Measurements from ENCODE around the gene SMNDC1. TPM values are rescaled to one million over a fixed set of nuclear protein-coding genes. Genes with fewer than 3 reads are reported as not detected.

Gene SMNDC1
- total and polyA plus RNA-seq, 4 donors: 4.9 to 6.8 (median 6.0) TPM

DNA sequence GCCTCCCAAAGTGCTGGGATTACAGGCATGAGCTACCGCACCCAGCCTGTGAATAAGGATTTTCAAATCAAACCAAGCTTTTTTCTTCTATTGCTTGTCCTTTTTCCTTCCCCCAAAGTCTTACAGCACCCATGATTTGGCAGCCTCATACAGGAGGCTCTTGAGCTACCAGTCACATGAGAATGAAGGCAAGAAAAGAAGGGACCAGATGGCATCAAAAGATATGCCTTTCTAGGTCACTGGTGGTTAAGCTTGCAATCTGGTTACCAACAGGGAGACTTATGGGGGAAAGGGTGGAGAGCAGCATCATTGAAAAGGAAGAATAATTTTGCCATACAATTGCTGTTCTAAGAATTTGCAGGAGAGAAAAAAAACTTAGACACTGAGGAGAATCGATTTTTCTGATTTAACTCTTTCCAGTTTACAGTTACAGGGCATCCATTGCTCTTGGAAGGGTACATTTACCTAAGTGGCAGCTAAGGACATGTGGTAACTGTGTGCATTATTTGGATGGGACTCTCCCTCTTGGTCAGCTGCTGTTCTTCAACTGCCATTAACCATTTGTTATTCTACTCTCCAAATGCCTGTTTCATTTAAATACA lies 29.5 kb downstream of the SMNDC1 start:
- no peaks in the 10 kb centered on the region for H3K27me3 ChIP-seq (ENCODE audit: control insufficient read depth in 4 of 4, insufficient read depth in 4 of 4, low read length in 3 of 4)
- H3K27ac ChIP-seq (ENCODE audit: low read depth in 1 of 2, low read length in 2 of 2): no peak overlapping the region
- 80% methylated on average over 2 of the region's 2 CpGs for WGBS
- H3K36me3 ChIP-seq (ENCODE audit: control insufficient read depth in 4 of 4, insufficient read depth in 3 of 4, low read depth in 1 of 4, low read length in 3 of 4): peaks cover 0 to 2% (median 0%) of the 10 kb centered on the region in 4 donors
- H3K9ac ChIP-seq (ENCODE audit: low read depth in 1 of 2, low read length in 2 of 2): no peak overlapping the region
- H3K4me1 ChIP-seq (ENCODE audit: control insufficient read depth in 4 of 4, insufficient read depth in 4 of 4, low read length in 3 of 4): peaks cover 4 to 11% (median 7%) of the 10 kb centered on the region in 4 donors
- TF ChIP-seq RXRA (IDR thresholded peaks at IDR 0.05) (no peak), YY1 (IDR thresholded peaks at IDR 0.05) (no peak), HNF4G (IDR thresholded peaks at IDR 0.05) (no peak), TAF1 (conservative IDR thresholded peaks at IDR 0.05) (no peak)
- TF ChIP-seq, protein P1, sequence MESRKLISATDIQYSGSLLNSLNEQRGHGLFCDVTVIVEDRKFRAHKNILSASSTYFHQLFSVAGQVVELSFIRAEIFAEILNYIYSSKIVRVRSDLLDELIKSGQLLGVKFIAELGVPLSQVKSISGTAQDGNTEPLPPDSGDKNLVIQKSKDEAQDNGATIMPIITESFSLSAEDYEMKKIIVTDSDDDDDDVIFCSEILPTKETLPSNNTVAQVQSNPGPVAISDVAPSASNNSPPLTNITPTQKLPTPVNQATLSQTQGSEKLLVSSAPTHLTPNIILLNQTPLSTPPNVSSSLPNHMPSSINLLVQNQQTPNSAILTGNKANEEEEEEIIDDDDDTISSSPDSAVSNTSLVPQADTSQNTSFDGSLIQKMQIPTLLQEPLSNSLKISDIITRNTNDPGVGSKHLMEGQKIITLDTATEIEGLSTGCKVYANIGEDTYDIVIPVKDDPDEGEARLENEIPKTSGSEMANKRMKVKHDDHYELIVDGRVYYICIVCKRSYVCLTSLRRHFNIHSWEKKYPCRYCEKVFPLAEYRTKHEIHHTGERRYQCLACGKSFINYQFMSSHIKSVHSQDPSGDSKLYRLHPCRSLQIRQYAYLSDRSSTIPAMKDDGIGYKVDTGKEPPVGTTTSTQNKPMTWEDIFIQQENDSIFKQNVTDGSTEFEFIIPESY (IDR thresholded peaks at IDR 0.05): no peak
- TF ChIP-seq, protein P2, sequence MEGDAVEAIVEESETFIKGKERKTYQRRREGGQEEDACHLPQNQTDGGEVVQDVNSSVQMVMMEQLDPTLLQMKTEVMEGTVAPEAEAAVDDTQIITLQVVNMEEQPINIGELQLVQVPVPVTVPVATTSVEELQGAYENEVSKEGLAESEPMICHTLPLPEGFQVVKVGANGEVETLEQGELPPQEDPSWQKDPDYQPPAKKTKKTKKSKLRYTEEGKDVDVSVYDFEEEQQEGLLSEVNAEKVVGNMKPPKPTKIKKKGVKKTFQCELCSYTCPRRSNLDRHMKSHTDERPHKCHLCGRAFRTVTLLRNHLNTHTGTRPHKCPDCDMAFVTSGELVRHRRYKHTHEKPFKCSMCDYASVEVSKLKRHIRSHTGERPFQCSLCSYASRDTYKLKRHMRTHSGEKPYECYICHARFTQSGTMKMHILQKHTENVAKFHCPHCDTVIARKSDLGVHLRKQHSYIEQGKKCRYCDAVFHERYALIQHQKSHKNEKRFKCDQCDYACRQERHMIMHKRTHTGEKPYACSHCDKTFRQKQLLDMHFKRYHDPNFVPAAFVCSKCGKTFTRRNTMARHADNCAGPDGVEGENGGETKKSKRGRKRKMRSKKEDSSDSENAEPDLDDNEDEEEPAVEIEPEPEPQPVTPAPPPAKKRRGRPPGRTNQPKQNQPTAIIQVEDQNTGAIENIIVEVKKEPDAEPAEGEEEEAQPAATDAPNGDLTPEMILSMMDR (IDR thresholded peaks at IDR 0.05; ENCODE audit: low read depth, low read length, missing input control): no peak
- TF ChIP-seq, protein P3, sequence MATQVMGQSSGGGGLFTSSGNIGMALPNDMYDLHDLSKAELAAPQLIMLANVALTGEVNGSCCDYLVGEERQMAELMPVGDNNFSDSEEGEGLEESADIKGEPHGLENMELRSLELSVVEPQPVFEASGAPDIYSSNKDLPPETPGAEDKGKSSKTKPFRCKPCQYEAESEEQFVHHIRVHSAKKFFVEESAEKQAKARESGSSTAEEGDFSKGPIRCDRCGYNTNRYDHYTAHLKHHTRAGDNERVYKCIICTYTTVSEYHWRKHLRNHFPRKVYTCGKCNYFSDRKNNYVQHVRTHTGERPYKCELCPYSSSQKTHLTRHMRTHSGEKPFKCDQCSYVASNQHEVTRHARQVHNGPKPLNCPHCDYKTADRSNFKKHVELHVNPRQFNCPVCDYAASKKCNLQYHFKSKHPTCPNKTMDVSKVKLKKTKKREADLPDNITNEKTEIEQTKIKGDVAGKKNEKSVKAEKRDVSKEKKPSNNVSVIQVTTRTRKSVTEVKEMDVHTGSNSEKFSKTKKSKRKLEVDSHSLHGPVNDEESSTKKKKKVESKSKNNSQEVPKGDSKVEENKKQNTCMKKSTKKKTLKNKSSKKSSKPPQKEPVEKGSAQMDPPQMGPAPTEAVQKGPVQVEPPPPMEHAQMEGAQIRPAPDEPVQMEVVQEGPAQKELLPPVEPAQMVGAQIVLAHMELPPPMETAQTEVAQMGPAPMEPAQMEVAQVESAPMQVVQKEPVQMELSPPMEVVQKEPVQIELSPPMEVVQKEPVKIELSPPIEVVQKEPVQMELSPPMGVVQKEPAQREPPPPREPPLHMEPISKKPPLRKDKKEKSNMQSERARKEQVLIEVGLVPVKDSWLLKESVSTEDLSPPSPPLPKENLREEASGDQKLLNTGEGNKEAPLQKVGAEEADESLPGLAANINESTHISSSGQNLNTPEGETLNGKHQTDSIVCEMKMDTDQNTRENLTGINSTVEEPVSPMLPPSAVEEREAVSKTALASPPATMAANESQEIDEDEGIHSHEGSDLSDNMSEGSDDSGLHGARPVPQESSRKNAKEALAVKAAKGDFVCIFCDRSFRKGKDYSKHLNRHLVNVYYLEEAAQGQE (IDR thresholded peaks at IDR 0.05): no peak
- no peaks in the 10 kb centered on the region for H3K9me3 ChIP-seq (ENCODE audit: control insufficient read depth in 4 of 4, low read length in 3 of 4)
- DNase-seq (ENCODE audit: low spot score): no peak
- H3K4me3 ChIP-seq (ENCODE audit: low read depth in 1 of 3, low read length in 3 of 3): no peak overlapping the region

DNA sequence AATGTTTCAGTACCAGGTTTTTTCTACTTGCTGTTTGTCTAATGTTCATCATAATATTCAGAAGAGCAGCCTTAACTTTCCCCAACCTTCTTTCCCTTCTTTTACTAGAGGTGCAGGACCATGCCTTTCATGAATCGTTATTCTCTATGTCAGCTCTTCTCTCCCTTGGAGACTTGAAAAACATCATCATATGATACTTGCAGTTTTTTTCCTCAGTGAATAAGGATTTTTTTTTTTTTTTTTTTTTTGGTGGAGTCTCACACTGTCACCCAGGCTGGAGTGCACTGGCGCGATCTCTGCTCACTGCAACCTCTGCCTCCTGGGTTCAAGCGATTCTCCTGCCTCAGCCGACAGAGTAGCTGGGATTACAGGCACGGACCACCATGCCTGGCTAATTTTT lies 30.1 kb downstream of the SMNDC1 start:
- Histone ChIP-seq H3K4me1 (ENCODE audit: control insufficient read depth in 4 of 4, insufficient read depth in 4 of 4, low read length in 3 of 4) (peaks cover 4 to 17% (median 11%) of the 10 kb centered on the region in 4 donors), H3K4me3 (ENCODE audit: low read depth in 1 of 3, low read length in 3 of 3) (no peak overlapping the region), H3K27me3 (ENCODE audit: control insufficient read depth in 4 of 4, insufficient read depth in 4 of 4, low read length in 3 of 4) (no peaks in the 10 kb centered on the region), H3K27ac (ENCODE audit: low read depth in 1 of 2, low read length in 2 of 2) (no peak overlapping the region), H3K36me3 (ENCODE audit: control insufficient read depth in 4 of 4, insufficient read depth in 3 of 4, low read depth in 1 of 4, low read length in 3 of 4) (peaks cover 0 to 2% (median 0%) of the 10 kb centered on the region in 4 donors), H3K9me3 (ENCODE audit: control insufficient read depth in 4 of 4, low read length in 3 of 4) (no peaks in the 10 kb centered on the region), H3K9ac (ENCODE audit: low read depth in 1 of 2, low read length in 2 of 2) (no peak overlapping the region)
- WGBS: 96% methylated on average over 6 of the region's 6 CpGs
- DNase-seq (ENCODE audit: low spot score): no peak
- TF ChIP-seq RXRA (IDR thresholded peaks at IDR 0.05) (no peak), GABPA (IDR thresholded peaks at IDR 0.05 in 1 of 2, conservative IDR thresholded peaks at IDR 0.05 in 1 of 2) (no peak), JUND (IDR thresholded peaks at IDR 0.05) (no peak), RAD21 (IDR thresholded peaks at IDR 0.05) (no peak), NR2F2 (IDR thresholded peaks at IDR 0.05) (no peak), YY1 (IDR thresholded peaks at IDR 0.05) (no peak), HNF4A (conservative IDR thresholded peaks at IDR 0.05) (no peak), HNF4G (IDR thresholded peaks at IDR 0.05) (no peak), FOXA2 (IDR thresholded peaks at IDR 0.05) (no peak), FOXA1 (IDR thresholded peaks at IDR 0.05) (no peak), EGR1 (IDR thresholded peaks at IDR 0.05; ENCODE audit: low read depth in 2 of 2) (no peak)
- TF ChIP-seq, protein P2 (IDR thresholded peaks at IDR 0.05; ENCODE audit: low read depth, low read length, missing input control): no peak
- TF ChIP-seq, protein P4, sequence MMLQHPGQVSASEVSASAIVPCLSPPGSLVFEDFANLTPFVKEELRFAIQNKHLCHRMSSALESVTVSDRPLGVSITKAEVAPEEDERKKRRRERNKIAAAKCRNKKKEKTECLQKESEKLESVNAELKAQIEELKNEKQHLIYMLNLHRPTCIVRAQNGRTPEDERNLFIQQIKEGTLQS (IDR thresholded peaks at IDR 0.05): no peak
- TF ChIP-seq, protein P5, sequence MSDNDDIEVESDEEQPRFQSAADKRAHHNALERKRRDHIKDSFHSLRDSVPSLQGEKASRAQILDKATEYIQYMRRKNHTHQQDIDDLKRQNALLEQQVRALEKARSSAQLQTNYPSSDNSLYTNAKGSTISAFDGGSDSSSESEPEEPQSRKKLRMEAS (IDR thresholded peaks at IDR 0.05): no peak
- TF ChIP-seq, protein P1 (IDR thresholded peaks at IDR 0.05): no peak

Measured in liver (tissue), 9 donors.